ENCODE data around the gene SOBP.

DNA sequence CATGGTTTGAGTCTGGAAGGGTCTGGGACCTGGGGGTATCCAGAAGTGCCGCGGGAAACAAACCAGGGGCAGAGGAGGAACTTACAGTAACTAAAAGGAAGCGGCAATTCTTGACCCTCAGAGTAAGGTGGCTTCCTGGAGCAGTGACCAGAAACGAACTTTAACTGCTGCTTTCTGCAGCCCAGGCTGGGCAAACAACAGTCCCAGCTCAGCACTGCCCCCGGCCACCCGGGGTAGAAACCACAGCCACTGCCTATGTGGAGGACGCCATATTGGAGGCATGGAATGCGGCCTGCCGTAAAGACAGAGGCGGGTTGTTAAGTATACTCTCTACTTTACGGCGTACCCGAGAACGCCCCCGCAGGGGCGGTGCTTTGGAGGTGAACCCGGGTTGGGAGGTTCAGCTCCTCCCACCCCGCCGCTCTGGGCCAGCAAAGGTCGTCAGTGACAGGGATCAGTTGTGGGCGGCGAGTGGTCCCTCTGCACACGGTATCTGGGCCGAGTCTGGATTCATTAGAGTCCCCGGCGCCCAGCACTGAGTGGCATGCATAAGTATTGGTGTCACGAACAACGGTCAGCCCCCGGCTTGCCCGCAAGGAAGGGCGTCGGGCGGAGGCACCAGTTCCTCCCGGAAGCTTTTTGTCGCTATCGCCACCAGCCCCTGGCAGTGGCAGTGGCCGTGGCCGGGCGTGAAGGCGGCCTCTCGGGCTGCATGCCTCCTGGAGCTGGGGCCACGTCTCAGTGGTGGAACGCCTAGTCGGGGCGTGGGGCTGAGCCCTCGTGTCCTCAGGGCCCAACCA, 30.4 kb upstream of the SOBP start, which contains the start of gene PDSS2:
- TF ChIP-seq SUZ12 (IDR thresholded peaks at IDR 0.05; ENCODE audit: extremely low read depth, insufficient read depth, insufficient read length) (no peak), ZNF274 (IDR thresholded peaks at IDR 0.05; ENCODE audit: low read depth, low read length) (no peak)
